SK-N-SH (cell line): ENCODE measurements around the gene SLC9A7. TPM values are rescaled to one million over a fixed set of nuclear protein-coding genes. Genes with fewer than 3 reads are reported as not detected.

Experiments
- CTCF ChIA-PET: fragments of 300-600, 350-600 bp; formaldehyde crosslinking; extraction: SDS; loops from one replicate; lab custom pipeline; 2021; lab: Yijun Ruan, JAX
- POLR2A ChIA-PET: fragments of 350-600 bp; sonication (Branson Sonifier 250); formaldehyde crosslinking; extraction: SDS; loops from one replicate; lab custom pipeline; 2020; ENCODE audit warnings: antibody characterized with exemption, inconsistent platforms; lab: Yijun Ruan, JAX
- DNase-seq: peaks from one replicate; pipeline ENCODE4 v3.0.0; 2012
- H2AFZ ChIP-seq: fragments of 200-600 bp; sonication (generic); 2 replicates; pipeline ENCODE4 v1.8.1; 2016; ENCODE audit warnings: antibody characterized with exemption, mild to moderate bottlenecking, low read depth
- H3F3A ChIP-seq: fragments of 200-600 bp; sonication (generic); replicated peaks from 2 replicates; pipeline ENCODE3; 2016; ENCODE audit warnings: antibody characterized with exemption, mild to moderate bottlenecking; ENCODE audit not compliant: insufficient read depth
- H3K27ac ChIP-seq, 2 experiments: fragments of 200-500 bp in 1 of 2; fragments of 200-600 bp in 1 of 2; sonication (Bioruptor generic) in 1 of 2; sonication (generic), shearing (Covaris generic) in 1 of 2; 2 replicates each; pipeline versions ENCODE4 v1.5.1 to v1.6.1; 2014 to 2016; ENCODE audit warnings: low read depth in 2 of 2, inconsistent platforms in 1 of 2, low read length in 1 of 2, mild to moderate bottlenecking in 1 of 2, mixed read lengths in 1 of 2
- H3K27me3 ChIP-seq: fragments of 200-600 bp; sonication (generic), shearing (Covaris generic); 2 replicates; pipeline ENCODE4 v1.6.1; 2016; ENCODE audit warnings: mixed run types; ENCODE audit not compliant: insufficient read depth
- H3K36me3 ChIP-seq, 2 experiments: fragments of 200-500 bp in 1 of 2; fragments of 200-600 bp in 1 of 2; sonication (Bioruptor generic) in 1 of 2; sonication (generic) in 1 of 2; replicated peaks in 1 of 2; 2 replicates each; pipeline versions ENCODE3 to v1.5.1; 2014 to 2016; ENCODE audit warnings: low read length in 1 of 2, mild to moderate bottlenecking in 1 of 2; ENCODE audit not compliant: insufficient read depth in 2 of 2, control insufficient read depth in 1 of 2
- H3K4me1 ChIP-seq, 2 experiments: fragments of 200-500 bp in 1 of 2; fragments of 200-600 bp in 1 of 2; sonication (Bioruptor generic) in 1 of 2; sonication (generic), shearing (Covaris generic) in 1 of 2; 2 replicates each; pipeline versions ENCODE4 v1.5.1 to v1.6.1; 2014 to 2016; ENCODE audit warnings: low read depth in 1 of 2, low read length in 1 of 2, mixed run types in 1 of 2; ENCODE audit not compliant: insufficient read depth in 2 of 2, control insufficient read depth in 1 of 2
- H3K4me2 ChIP-seq: fragments of 200-600 bp; sonication (generic), shearing (Covaris generic); 2 replicates; pipeline ENCODE4 v1.6.1; 2017; ENCODE audit warnings: mixed run types
- H3K4me3 ChIP-seq, 2 experiments: fragments of 200-500 bp in 1 of 2; fragments of 200-600 bp in 1 of 2; sonication (Bioruptor generic) in 1 of 2; sonication (generic), shearing (Covaris generic) in 1 of 2; 2 replicates each; pipeline versions ENCODE4 v1.5.1 to v1.8.1; 2014 to 2016; ENCODE audit warnings: low read depth in 2 of 2, inconsistent platforms in 1 of 2, low read length in 1 of 2, mild to moderate bottlenecking in 1 of 2, mixed read lengths in 1 of 2, moderate library complexity in 1 of 2
- H3K79me2 ChIP-seq: fragments of 200-600 bp; sonication (generic); 2 replicates; pipeline ENCODE4 v1.8.1; 2017; ENCODE audit warnings: mild to moderate bottlenecking; ENCODE audit not compliant: insufficient read depth
- H3K9ac ChIP-seq: fragments of 200-600 bp; sonication (generic); 2 replicates; pipeline ENCODE4 v1.6.1; 2017; ENCODE audit warnings: mixed run types
- H3K9me2 ChIP-seq: fragments of 200-600 bp; sonication (generic); 2 replicates; pipeline ENCODE4 v1.6.1; 2017; ENCODE audit warnings: mixed run types
- H3K9me3 ChIP-seq: fragments of 200-600 bp; sonication (generic); 2 replicates; pipeline ENCODE4 v1.6.1; 2017; ENCODE audit warnings: mixed run types, mild to moderate bottlenecking, moderate library complexity
- H4K20me1 ChIP-seq: fragments of 200-600 bp; sonication (generic); 2 replicates; pipeline ENCODE4 v1.6.1; 2017; ENCODE audit warnings: mild to moderate bottlenecking, mixed run types; ENCODE audit not compliant: insufficient read depth
- EP300 ChIP-seq, 2 experiments: IDR thresholded peaks; 2 replicates each; pipeline versions ENCODE4 v1.4.0 to v1.6.1; 2012; ENCODE audit warnings: borderline replicate concordance in 1 of 2, low read depth in 1 of 2, low read length in 1 of 2
- EZH2phosphoT487 ChIP-seq: fragments of 200-600 bp; sonication (generic); IDR thresholded peaks from 2 replicates; pipeline ENCODE4 v1.6.1; 2017; ENCODE audit warnings: low read depth, mixed run types, mild to moderate bottlenecking, antibody characterized with exemption, moderate library complexity, borderline replicate concordance
- FOSL2 ChIP-seq: IDR thresholded peaks from 2 replicates; pipeline ENCODE4 v1.4.0; 2012; ENCODE audit warnings: low read depth, mild to moderate bottlenecking, moderate library complexity, borderline replicate concordance
- FOXJ3 ChIP-seq: sonication (generic); formaldehyde crosslinking; IDR thresholded peaks from 2 replicates; pipeline ENCODE4 v1.5.1; 2020; ENCODE audit warnings: mild to moderate bottlenecking, missing genetic modification reagents
- FOXM1 ChIP-seq: IDR thresholded peaks from 2 replicates; pipeline ENCODE4 v1.4.0; 2012; ENCODE audit warnings: low read depth, mild to moderate bottlenecking
- GATA2 ChIP-seq: sonication (generic); formaldehyde crosslinking; IDR thresholded peaks from 2 replicates; pipeline ENCODE4 v1.5.0; 2020; ENCODE audit warnings: mild to moderate bottlenecking, missing genetic modification reagents
- MAX ChIP-seq: IDR thresholded peaks from 2 replicates; pipeline ENCODE4 v1.4.0; 2012; ENCODE audit warnings: low read depth
- MXI1 ChIP-seq: IDR thresholded peaks from 2 replicates; pipeline ENCODE4 v1.6.1; 2012; ENCODE audit warnings: mild to moderate bottlenecking, low read depth, low read length, improper control_type of control experiment
- NFIC ChIP-seq: IDR thresholded peaks from 2 replicates; pipeline ENCODE4 v1.4.0; 2012; ENCODE audit warnings: borderline replicate concordance
- POLR2AphosphoS5 ChIP-seq: IDR thresholded peaks from 2 replicates; pipeline ENCODE4 v1.6.1; 2012; ENCODE audit warnings: low read depth, low read length
- RXRA ChIP-seq: IDR thresholded peaks from 2 replicates; pipeline ENCODE4 v1.4.0; 2012; ENCODE audit warnings: low read depth, mild to moderate bottlenecking, borderline replicate concordance
- TAF1 ChIP-seq: IDR thresholded peaks from 2 replicates; pipeline ENCODE4 v1.6.1; 2012; ENCODE audit warnings: low read depth, mild to moderate bottlenecking, low read length, moderate library complexity, borderline replicate concordance
- USF2 ChIP-seq: fragments of 150-350 bp; IDR thresholded peaks from 2 replicates; pipeline ENCODE4 v1.6.1; 2017; ENCODE audit warnings: antibody characterized with exemption, low read length, low read depth, borderline replicate concordance
- YY1 ChIP-seq: IDR thresholded peaks from 2 replicates; pipeline ENCODE4 v1.4.0; 2012; ENCODE audit warnings: low read depth, mild to moderate bottlenecking
- WGBS: methylation state at CpG from one replicate; pipeline ENCODE4 v1.1.6; 2017; ENCODE audit warnings: low lambda C conversion rate; 5-methylcytosine and 5-hydroxymethylcytosine counted together
- polyA plus RNA-seq, 3 experiments: library from polyadenylated mRNA; depleted of rRNA; stranded (reverse); fragments of >200 nt; gene quantifications; 2 replicates each; pipeline ENCODE4 v1.2.3, GENCODE V29; 2012
- TF ChIP-seq, protein P1 (sequence below): IDR thresholded peaks from 2 replicates; pipeline ENCODE4 v1.6.1; 2012; ENCODE audit warnings: mild to moderate bottlenecking, low read depth, low read length, moderate library complexity
- TF ChIP-seq, protein P2 (sequence below): fragments of 200-600 bp; sonication (generic); IDR thresholded peaks from 2 replicates; pipeline ENCODE4 v1.6.1; 2017; ENCODE audit warnings: antibody characterized with exemption, mild to moderate bottlenecking, moderate library complexity

SLC9A7 gene
- polyA plus RNA-seq, 1 of the 3 experiments (the other 2 are of a cell fraction), result 10.5 TPM

DNA sequence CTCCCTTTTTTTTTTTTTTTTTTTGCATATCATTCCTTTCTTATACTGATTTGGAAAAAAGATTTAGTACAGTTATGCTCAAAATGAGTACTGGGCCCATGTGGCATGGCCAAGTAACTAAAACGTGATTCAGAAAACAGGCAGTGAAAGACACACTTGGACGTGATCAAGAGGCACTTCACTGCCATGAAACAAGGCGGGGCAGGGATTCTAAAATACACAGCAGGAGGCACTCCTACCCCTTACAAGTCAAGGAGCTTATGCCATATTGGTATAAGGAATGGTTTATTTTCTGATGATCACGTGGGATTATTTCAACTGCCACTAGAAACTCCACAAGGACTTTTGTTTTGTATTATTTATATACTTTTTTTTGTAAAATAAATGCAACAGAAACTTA lies 113.3 kb downstream of the SLC9A7 start:
- Histone ChIP-seq H3K4me2 (no peak overlapping the region), H3K79me2 (no peaks in the 10 kb centered on the region), H3K9me2 (no peaks in the 10 kb centered on the region), H4K20me1 (no peaks in the 10 kb centered on the region), H3K4me3 (no peak overlapping the region), H3K36me3 (no peaks in the 10 kb centered on the region), H3F3A (peaks cover under 1% of the 10 kb centered on the region), H3K9me3 (no peaks in the 10 kb centered on the region), H3K4me1 (peaks cover 0 to 4% of the 10 kb centered on the region in 2 experiments; a peak in 1 of 4 replicates), H3K27me3 (peaks cover 9% of the 10 kb centered on the region; the same call in 1 of the 2 replicates), H2AFZ (no peak overlapping the region), H3K27ac (no peak overlapping the region), H3K9ac (no peak overlapping the region)
- DNase-seq, result no peak
- ChIA-PET CTCF (no interaction called here), POLR2A (no interaction called here)
- TF ChIP-seq NFIC (no peak), MAX (no peak), EZH2phosphoT487 (no peak), GATA2 (CRISPR knock-in tag) (no peak), POLR2AphosphoS5 (no peak), EP300 (IDR thresholded peaks at IDR 0.05; ENCODE audit: borderline replicate concordance in 1 of 2, low read depth in 1 of 2, low read length in 1 of 2) (no peak), MXI1 (no peak), USF2 (no peak), YY1 (no peak), FOSL2 (no peak), FOXM1 (no peak), FOXJ3 (no peak), TAF1 (no peak), RXRA (no peak)
- TF ChIP-seq, protein P1, sequence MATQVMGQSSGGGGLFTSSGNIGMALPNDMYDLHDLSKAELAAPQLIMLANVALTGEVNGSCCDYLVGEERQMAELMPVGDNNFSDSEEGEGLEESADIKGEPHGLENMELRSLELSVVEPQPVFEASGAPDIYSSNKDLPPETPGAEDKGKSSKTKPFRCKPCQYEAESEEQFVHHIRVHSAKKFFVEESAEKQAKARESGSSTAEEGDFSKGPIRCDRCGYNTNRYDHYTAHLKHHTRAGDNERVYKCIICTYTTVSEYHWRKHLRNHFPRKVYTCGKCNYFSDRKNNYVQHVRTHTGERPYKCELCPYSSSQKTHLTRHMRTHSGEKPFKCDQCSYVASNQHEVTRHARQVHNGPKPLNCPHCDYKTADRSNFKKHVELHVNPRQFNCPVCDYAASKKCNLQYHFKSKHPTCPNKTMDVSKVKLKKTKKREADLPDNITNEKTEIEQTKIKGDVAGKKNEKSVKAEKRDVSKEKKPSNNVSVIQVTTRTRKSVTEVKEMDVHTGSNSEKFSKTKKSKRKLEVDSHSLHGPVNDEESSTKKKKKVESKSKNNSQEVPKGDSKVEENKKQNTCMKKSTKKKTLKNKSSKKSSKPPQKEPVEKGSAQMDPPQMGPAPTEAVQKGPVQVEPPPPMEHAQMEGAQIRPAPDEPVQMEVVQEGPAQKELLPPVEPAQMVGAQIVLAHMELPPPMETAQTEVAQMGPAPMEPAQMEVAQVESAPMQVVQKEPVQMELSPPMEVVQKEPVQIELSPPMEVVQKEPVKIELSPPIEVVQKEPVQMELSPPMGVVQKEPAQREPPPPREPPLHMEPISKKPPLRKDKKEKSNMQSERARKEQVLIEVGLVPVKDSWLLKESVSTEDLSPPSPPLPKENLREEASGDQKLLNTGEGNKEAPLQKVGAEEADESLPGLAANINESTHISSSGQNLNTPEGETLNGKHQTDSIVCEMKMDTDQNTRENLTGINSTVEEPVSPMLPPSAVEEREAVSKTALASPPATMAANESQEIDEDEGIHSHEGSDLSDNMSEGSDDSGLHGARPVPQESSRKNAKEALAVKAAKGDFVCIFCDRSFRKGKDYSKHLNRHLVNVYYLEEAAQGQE, result no peak
- TF ChIP-seq, protein P2, sequence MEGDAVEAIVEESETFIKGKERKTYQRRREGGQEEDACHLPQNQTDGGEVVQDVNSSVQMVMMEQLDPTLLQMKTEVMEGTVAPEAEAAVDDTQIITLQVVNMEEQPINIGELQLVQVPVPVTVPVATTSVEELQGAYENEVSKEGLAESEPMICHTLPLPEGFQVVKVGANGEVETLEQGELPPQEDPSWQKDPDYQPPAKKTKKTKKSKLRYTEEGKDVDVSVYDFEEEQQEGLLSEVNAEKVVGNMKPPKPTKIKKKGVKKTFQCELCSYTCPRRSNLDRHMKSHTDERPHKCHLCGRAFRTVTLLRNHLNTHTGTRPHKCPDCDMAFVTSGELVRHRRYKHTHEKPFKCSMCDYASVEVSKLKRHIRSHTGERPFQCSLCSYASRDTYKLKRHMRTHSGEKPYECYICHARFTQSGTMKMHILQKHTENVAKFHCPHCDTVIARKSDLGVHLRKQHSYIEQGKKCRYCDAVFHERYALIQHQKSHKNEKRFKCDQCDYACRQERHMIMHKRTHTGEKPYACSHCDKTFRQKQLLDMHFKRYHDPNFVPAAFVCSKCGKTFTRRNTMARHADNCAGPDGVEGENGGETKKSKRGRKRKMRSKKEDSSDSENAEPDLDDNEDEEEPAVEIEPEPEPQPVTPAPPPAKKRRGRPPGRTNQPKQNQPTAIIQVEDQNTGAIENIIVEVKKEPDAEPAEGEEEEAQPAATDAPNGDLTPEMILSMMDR, result no peak
- 49% methylated on average over 4 of the region's 4 CpGs for WGBS
